NCI-H2029 (cell line): ENCODE measurements around the gene VCX3A.
"Not testable (repeated sequence)": the region's sequence is repeated elsewhere in the genome, so short reads cannot be mapped to it uniquely, and the experiment has no call there.

ENCODE experiments used
- DNase-seq: peaks from one replicate; lab custom pipeline; 2025; lab: John Stamatoyannopoulos, UW

VCX3A gene

DNA sequence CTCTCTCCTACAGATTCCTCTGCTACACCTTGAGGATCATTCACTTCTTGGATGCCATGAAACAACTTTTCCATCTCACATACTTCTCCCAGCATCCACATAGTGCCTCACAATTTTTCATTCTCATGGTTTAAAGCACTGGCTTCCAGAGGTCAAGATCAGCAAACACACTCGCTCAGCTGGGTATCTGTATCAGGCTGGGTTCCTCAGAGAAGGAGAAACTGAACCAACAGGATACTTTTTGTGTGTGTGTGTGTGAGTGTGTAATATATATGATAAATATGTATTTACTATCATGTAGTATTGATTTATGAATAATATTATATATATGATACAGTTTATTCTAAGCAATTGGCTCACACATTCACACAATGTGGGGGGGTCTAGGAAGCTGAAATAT is at the start of gene VCX3A:
VCX3A (minus strand) TSS at position 101 of the 400 bp plus-strand sequence. CDS start 621 bp downstream, outside the sequence.
- DNase-seq, result not testable (repeated sequence)

DNA sequence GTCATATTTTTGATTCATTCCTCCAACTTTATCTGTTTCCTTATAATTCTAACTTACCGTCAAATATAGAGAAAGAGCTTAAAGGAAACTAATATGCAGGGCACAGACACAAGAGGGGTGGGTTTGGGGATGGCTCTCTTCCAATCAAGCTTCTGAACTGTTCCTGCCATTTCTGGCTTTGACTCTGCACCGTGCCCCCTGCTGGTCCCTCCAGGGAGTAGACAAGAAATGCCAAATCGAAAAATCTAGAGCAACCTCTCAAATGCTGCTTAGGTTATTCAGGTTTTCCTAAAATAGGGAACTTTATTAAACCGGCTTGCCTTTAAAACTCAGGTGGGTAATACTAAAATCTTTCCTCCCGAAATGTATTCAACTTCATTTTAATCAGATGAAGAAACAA is 39.8 kb upstream of the VCX3A start:
- no peak for DNase-seq

DNA sequence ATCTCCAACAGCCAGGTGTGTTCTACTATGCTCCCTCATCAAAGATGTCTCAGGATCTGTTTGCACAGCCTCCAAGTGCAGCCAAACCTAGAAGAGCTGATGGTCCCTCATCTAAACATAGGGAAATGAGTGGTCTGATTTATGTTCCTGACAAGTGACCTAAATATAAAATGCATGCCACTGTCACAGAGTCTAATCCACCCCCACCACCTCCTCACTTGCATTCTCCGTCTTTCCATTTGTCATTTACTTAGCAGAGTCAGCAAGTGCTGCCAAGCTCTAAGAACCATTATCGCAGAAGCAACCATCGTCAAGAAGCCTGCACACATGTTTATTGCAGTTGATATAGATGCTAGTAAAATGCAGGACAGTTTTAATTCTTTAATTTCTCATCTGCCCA is 33.1 kb upstream of the VCX3A start:
- DNase-seq, result no peak

DNA sequence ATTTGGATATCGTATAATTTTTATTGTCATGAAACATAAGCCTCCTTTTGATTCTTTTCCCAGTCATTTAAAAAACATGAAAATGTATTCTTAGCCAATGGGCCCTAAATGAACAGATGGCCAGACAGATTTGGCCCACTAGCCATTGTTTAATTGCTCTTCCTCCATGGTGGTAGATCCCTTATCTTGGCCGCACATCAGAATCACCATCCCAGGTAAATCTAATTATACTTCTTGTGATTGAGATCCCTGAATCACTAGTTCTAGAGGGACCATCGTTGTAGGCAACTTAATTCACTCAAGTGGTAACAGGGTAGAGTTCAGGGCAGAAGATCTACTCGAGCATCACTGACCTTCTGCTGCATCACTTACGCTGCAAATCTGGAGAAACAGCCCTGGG is 24.1 kb upstream of the VCX3A start:
- no peak for DNase-seq

DNA sequence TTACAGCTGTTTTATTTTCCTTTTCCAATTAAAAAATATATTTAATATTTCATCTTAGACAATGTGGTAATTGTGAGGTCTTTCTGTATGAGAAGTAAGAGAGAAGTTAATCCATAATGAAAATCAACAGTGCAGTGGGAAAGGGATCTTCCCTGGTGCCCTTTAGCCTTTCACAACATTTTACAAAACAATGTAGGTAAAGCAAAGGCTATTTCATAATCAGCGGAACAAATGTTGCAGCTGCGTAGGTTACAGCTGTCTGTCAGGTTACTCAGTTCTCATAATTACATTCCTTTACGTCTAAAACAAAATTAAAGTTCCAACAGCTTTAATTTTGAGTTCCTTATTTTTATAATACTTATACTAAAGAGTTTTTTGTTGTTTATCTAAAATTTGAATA is 22.8 kb upstream of the VCX3A start:
- DNase-seq, result no peak

DNA sequence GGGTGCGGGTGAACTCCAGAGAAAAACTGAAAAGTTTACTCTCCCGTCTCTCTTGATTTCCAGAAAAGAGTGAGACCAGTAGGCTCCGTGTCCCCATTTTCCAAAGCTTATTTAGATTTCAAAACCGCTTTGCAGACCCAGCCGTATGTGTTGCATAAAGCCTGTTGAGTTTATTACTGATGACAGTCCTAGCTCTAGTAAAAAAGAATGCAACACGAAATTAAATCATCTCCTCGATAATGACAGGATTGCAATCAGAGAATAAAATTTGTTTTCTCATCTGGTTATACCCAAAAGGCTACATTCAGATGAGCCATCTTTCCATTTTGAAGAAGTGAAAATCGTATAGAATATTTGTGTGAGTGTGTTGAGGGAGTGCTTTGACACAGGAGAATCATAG is 16.1 kb upstream of the VCX3A start:
- no peak for DNase-seq

GRCh38 chrX:6545712-6546111 is 10.8 kb upstream of the VCX3A start:
- DNase-seq, result no peak

DNA sequence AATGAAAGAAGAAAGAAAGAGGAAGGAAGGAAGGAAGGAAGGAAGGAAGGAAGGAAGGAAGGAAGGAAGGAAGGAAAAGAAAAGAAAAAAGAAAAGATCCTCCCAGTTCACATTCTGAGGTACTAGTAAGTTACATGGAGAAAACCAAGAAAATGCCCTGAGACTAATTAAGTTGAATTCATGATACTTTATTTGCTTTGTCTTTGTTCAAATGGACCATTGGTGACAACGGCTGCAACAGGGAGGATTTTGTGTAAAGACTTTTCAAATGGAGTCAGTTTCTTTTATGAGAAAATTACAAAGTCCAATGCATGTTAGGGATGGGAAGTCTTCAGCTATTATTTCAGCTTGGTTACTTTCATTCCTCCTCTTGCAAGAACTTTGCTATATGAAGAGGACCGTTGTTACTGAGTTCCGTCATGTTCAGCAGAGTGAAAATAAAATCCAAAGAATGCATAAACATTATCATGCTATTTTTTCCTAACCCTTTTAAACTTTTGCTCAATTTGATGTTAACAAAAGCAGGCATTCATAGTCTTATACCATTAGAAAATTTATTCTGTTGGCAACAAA is 8.3 kb downstream of the VCX3A start:
- DNase-seq, result no peak

GRCh38 chrX:6517376-6517775 is 17.5 kb downstream of the VCX3A start:
- DNase-seq, result no peak

DNA sequence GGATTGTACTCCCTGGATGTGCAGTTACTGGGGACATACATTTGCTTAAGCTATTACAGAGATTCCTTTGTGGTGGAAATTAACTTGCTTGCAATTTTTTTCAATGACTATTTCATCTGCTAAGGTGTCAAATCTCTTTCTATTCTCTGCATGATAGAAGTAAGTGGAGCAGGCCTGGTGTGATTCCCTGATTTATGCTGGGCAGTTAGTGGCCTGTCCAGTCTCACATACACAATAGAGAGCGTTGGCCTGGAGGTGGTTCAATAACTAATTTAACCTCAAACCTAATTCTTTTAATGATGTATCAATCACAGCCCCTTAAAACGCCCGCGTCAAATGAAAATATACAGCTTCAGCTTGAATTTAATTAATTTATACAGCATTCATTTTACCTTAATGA is 28.5 kb downstream of the VCX3A start:
- no peak for DNase-seq

DNA sequence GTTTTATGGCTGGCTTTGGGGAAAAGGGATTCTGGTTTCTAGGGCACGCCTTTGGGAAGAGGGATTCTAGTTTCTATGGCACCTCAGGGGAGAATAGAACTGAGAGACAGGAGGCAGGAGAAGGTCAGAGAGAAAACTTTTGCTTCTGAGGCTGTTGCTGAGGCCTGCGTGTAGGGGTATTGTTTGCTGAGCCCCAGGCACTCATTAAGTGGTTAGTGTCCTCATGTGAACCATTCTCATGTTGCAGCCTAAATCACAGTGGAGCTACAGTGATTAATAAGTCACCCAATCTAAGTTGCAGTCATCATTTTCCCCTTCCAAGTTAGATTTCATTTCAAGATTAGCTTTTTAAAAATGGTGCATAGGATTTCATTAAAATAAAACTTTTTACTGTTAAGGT is 29.0 kb downstream of the VCX3A start:
- no peak for DNase-seq

DNA sequence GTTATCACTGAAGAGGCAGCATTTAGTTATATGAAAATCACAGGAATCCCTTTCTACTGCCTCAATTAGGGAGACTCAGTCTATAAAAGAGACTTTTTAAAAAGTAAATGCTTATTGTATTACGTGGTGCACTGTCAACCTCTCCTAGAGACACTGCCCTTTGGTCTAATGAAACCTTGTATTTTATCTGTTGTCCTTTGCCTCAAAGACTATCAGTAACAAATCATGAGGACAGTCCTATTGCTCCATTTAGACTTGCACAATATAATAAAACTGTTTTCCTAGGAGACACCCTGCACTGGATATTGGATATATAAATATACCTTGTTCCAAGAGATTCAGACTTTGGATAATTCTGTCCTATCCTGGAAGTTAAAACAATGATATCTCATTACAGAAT is 34.2 kb downstream of the VCX3A start:
- DNase-seq, result no peak

DNA sequence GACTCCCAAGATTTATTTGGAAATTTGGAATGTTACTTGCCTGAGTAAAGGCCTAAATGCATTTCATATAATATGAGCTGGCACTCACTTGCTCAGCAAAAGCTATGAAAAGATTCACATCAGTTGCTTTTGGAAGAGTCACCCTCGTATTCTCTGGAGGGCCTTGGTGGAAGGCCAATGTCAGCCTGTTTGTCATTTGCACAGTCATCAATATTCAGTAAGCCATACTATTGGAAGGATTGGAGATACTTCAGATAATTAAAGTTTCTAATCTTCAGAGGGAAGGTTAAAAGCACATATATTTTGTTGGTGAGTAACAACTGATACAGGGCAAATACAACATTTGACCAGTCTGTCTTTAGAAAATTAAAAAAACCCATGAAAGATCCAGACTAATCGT is 36.6 kb downstream of the VCX3A start:
- DNase-seq, result no peak
